ACC112 (cell line): Measurements from ENCODE around the gene STX17.
"Not testable (repeated sequence)": the region's sequence is repeated elsewhere in the genome, so short reads cannot be mapped to it uniquely, and the experiment has no call there.

Experiments
- H2AFZ ChIP-seq: fragments of 200-600 bp; sonication (generic); one replicate; pipeline ENCODE4 v1.6.0; 2017; ENCODE audit warnings: antibody characterized with exemption, low read length; ENCODE audit not compliant: unreplicated experiment
- H3K27ac ChIP-seq: fragments of 200-600 bp; sonication (generic); 2 replicates; pipeline ENCODE4 v1.5.1; 2014; ENCODE audit warnings: low read depth, mild to moderate bottlenecking, antibody characterized with exemption, low read length, moderate library complexity
- H3K27me3 ChIP-seq: fragments of 200-600 bp; sonication (generic); 2 replicates; pipeline ENCODE4 v1.6.1; 2014; ENCODE audit warnings: mild to moderate bottlenecking, antibody characterized with exemption, low read length, moderate library complexity, mixed read lengths; ENCODE audit not compliant: insufficient read depth
- H3K36me3 ChIP-seq: fragments of 200-600 bp; sonication (generic); 2 replicates; pipeline ENCODE4 v1.6.1; 2016; ENCODE audit warnings: mild to moderate bottlenecking, antibody characterized with exemption, low read length, moderate library complexity, mixed read lengths; ENCODE audit not compliant: insufficient read depth
- H3K4me1 ChIP-seq: fragments of 200-600 bp; sonication (generic); one replicate; pipeline ENCODE4 v1.6.1; 2016; ENCODE audit warnings: low read length, mixed read lengths; ENCODE audit not compliant: insufficient read depth, unreplicated experiment, control insufficient read depth
- H3K4me3 ChIP-seq: fragments of 200-600 bp; sonication (generic); 2 replicates; pipeline ENCODE4 v1.5.1; 2014; ENCODE audit warnings: mild to moderate bottlenecking, low read depth, low read length
- H3K79me2 ChIP-seq: fragments of 200-600 bp; sonication (generic); one replicate; pipeline ENCODE4 v1.6.0; 2016; ENCODE audit warnings: low read length; ENCODE audit not compliant: control insufficient read depth, unreplicated experiment, insufficient read depth

Gene STX17

DNA sequence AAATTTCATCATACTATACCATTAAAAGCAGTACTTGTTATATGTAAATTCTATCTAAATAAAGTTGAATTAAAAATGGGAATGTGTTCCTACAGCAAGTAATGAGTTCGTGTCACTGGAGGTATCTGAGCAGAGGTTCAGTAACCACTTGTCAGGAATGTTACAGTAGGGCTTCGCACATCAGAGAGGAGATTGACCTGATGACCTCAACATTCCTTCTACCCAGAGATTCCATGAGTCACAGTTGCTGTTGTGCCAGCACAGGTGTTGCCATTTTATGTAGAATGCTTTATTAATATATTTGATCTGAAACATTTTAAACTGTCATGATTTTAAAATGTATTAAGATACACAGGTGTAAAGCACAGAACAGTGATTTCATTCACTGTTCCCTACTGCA lies 60.3 kb downstream of the STX17 start:
- H3K4me3 ChIP-seq, result no peak overlapping the region
- no peaks in the 10 kb centered on the region for H3K27me3 ChIP-seq
- H3K79me2 ChIP-seq, result no peaks in the 10 kb centered on the region
- peaks cover 7% of the 10 kb centered on the region; the same call in 1 of the 2 replicates for H3K36me3 ChIP-seq
- no peak overlapping the region for H3K27ac ChIP-seq
- H3K4me1 ChIP-seq, result no peaks in the 10 kb centered on the region
- H2AFZ ChIP-seq, result no peak overlapping the region

DNA sequence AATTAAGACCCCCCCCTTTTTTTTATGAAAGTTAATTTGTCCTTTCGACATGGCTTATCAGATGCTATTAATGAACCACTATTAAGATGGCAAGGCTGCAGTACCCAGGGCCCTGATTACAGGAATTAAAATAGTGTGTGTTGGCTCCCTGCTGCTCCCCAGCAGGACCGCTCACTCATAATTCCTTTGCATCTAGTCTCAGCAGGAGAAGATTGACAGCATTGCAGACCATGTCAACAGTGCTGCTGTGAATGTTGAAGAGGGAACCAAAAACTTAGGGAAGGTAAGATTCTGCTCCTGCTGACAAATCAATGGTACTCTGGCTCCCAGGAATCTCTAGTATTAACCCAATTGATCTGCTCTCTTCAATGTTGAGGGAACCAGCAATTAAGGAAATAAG lies 61.0 kb downstream of the STX17 start:
- H3K36me3 ChIP-seq, result peaks cover 7% of the 10 kb centered on the region; the same call in 1 of the 2 replicates

DNA sequence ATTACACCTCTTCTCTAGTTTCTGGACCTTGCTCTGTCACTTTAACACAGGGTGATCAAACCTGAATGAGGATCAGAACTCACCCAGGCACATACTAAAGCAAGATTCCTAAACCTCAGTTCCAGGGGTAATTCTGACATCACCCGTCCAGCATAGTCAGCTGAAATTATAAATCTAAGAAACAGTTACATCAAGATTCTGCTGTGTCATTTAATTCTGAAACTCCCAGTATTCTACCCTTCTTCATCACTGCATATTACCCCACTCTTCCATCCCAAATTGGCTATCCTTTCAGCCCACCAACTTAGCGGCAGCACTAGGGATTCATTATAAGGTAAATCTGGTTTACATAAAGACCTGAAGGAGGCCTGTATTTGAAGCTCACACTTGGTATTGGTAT lies 64.0 kb downstream of the STX17 start:
- Histone ChIP-seq H3K27me3 (no peaks in the 10 kb centered on the region), H3K79me2 (no peaks in the 10 kb centered on the region), H3K4me3 (no peak overlapping the region), H3K27ac (no peak overlapping the region), H3K4me1 (no peaks in the 10 kb centered on the region), H3K36me3 (no peaks in the 10 kb centered on the region), H2AFZ (no peak overlapping the region)

More for the DNA sequence above, 61.0 kb downstream of the STX17 start:
- H3K27me3 ChIP-seq, result no peaks in the 10 kb centered on the region
- no peaks in the 10 kb centered on the region for H3K4me1 ChIP-seq
- no peak overlapping the region for H3K27ac ChIP-seq
- H2AFZ ChIP-seq, result no peak overlapping the region
- H3K4me3 ChIP-seq, result no peak overlapping the region
- H3K79me2 ChIP-seq, result no peaks in the 10 kb centered on the region

DNA sequence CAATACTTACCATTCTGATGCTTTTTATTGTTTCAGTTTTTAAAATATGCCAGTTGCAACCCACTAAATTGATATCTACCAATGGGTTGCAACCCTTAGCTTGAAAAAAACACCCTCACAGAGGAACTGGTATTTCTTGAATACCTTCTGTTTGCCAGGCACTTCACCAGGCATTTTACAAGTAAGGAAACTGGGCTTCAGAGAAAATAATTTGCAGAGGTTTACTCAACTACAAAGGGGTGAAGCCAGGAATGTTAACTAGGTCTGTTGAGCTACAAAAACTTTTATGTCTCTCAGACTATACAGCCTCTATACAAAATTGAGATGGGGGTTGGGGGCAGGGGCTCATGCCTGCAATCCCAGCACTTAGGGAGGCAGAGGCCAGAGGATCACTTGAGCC lies 65.0 kb downstream of the STX17 start:
- H3K79me2 ChIP-seq, result no peaks in the 10 kb centered on the region
- H3K27ac ChIP-seq, result no peak overlapping the region
- H3K4me3 ChIP-seq, result no peak overlapping the region
- H2AFZ ChIP-seq, result no peak overlapping the region
- no peaks in the 10 kb centered on the region for H3K4me1 ChIP-seq
- no peaks in the 10 kb centered on the region for H3K36me3 ChIP-seq
- H3K27me3 ChIP-seq, result no peaks in the 10 kb centered on the region

DNA sequence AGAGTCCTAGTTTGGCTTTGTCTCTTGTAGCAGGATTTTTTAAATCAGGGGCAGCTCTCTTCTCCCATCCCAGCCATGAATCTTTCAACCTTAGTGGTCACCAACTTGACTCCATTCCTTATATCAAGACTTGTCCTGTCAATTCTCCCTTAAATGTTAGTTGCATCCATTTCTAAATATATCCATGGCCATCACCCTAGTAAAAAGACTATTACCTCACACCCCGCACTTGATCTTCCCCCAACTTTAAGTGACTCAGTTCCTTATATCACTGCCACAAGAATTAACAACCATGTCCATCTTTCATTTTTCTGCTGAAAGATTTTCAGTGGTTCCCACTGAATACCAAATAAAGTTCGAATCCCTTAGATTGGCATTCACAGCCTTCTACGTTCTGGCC lies 67.0 kb downstream of the STX17 start:
- Histone ChIP-seq H3K79me2 (no peaks in the 10 kb centered on the region), H3K4me3 (no peak overlapping the region), H3K27me3 (no peaks in the 10 kb centered on the region), H3K27ac (no peak overlapping the region), H3K36me3 (no peaks in the 10 kb centered on the region), H3K4me1 (no peaks in the 10 kb centered on the region), H2AFZ (no peak overlapping the region)

DNA sequence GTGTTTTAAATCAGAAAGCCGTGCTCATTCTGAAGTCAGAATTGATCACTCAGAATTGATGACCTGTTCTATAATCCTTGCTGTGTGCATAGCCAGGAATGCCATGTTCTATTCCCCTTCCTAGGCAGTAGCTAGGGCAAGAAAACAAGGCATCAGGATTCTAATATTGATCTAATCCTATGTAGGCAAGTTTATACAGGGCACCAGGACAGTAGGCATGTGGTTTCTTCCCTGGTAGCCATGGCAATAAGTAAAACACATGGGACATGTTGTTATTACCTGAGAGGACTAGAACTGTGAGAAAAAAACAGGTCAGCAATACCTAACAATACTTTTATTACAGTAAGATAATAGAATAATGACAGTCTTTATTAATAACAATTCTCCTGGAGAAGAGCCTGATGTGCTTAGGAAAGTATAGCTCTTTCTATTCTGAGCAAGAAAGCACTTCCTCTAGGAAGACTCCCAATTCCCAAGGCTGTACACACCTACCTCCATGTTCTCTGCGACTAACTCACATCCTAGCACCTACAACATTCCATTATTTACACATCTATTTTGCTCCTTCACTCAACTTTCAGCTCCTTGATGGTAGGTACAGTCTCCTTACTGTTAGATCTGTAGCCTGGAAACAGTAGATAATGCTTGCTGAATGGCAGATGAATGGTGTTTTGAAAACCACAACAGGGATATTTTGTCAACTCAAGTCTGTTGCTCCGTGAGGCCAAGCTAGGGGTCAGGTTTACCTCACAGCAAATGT lies 70.8 kb downstream of the STX17 start:
- no peak overlapping the region for H3K27ac ChIP-seq
- no peaks in the 10 kb centered on the region for H3K79me2 ChIP-seq
- no peaks in the 10 kb centered on the region for H3K27me3 ChIP-seq
- H2AFZ ChIP-seq, result no peak overlapping the region
- H3K4me1 ChIP-seq, result no peaks in the 10 kb centered on the region
- no peak overlapping the region for H3K4me3 ChIP-seq
- no peaks in the 10 kb centered on the region for H3K36me3 ChIP-seq

DNA sequence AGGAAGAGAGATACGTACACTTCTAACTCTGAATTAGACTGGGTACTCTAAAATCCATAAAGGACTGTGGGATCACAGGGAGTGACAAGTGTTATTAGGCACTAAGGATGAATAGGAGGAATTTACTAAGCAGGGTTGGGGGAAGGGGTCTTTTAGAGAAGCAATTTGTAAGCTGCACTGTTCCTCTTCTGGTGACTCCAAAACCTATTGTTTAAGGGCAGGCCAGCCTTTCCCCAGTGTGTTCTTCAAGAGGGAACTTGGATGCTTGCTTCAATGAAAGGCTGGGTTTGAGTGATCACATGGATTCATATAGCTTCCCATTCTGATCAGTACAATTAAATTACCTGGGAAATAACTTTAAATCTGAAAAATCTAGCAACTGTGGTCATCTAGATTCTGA lies 71.8 kb downstream of the STX17 start:
- Histone ChIP-seq H3K4me1 (no peaks in the 10 kb centered on the region), H3K4me3 (no peak overlapping the region), H3K27me3 (no peaks in the 10 kb centered on the region), H3K27ac (no peak overlapping the region), H3K36me3 (no peaks in the 10 kb centered on the region), H2AFZ (no peak overlapping the region), H3K79me2 (no peaks in the 10 kb centered on the region)

DNA sequence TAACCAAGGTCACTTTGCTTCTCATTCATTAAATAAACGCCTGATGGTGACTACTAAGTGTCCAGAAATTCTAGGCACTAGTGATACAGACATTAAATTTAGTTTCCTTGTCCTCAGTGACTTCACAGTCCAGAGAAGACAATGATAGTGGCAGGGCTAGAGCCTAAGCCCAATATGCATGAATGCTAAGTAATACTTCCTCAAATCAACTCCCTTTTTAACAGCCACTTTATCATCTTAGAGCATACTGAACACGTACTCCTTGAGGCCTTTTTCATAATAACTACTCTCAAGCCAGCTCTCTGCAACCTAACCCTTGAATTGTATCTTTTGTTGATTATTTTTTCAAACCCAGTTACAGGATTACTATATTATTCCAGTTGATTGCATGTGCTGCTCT lies 74.1 kb downstream of the STX17 start:
- Histone ChIP-seq H3K27me3 (no peaks in the 10 kb centered on the region), H3K4me1 (no peaks in the 10 kb centered on the region), H3K36me3 (no peaks in the 10 kb centered on the region), H3K4me3 (no peak overlapping the region), H3K27ac (no peak overlapping the region), H2AFZ (no peak overlapping the region), H3K79me2 (no peaks in the 10 kb centered on the region)

DNA sequence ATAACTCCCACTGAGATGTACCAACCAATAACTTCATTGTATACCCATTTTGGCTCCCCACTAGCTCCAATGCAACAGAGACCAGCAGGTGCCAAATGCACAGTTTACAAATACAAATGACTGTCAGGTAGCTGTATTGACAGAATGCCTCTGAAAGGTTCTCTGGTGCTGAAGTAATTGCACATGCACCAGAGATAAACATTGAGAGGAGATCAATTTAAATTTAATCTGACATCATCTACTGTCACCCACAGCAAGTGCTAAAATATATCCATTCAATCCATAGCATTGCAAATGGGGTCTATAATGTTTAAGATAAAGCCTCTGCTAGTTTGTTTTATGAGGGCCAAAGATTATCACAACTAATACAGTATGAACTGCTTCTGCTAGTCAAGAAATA lies 80.2 kb downstream of the STX17 start:
- H3K27me3 ChIP-seq, result no peaks in the 10 kb centered on the region
- no peaks in the 10 kb centered on the region for H3K79me2 ChIP-seq
- no peak overlapping the region for H3K4me3 ChIP-seq
- H3K36me3 ChIP-seq, result peaks cover 6% of the 10 kb centered on the region; the same call in 1 of the 2 replicates
- no peak overlapping the region for H3K27ac ChIP-seq
- H2AFZ ChIP-seq, result no peak overlapping the region
- H3K4me1 ChIP-seq, result no peaks in the 10 kb centered on the region

DNA sequence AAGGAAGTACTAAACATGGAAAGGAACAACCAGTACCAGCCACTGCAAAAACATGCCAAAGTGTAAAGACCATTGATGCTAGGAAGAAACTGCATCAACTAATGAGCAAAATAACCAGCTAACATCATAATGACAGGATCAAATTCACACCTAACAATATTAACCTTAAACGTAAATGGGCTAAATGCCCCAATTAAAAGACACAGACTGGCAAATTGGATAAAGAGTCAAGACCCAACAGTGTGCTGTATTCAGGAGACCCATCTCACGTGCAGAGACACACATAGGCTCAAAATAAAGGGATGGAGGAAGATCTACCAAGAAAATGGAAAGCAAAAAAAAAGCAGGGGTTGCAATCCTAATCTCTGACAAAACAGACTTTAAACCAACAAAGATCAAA lies 84.1 kb downstream of the STX17 start:
- not testable (repeated sequence) for H2AFZ ChIP-seq, H3K27me3 ChIP-seq, H3K27ac ChIP-seq, H3K4me1 ChIP-seq, H3K36me3 ChIP-seq, H3K4me3 ChIP-seq, H3K79me2 ChIP-seq

DNA sequence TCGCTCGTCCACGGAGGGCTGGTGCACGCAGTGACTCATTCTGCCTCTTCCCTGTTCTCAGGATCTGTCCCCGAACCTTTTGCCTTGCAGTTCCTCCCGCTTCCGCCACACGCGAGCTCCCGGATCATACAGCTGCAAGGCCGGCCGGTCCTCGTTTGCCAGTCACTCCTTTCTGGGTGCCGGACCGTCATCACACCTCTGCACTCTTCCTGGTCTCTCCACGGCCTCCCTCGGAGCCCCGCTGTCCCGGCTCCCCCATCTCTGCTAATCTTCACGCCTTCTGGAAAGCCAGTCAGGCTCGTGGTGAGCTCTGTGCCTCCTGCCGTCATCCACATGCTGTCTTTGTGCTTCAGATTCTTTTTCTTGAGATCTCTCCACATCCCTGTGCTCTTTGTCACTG lies 91.8 kb downstream of the STX17 start:
- Histone ChIP-seq H3K4me1 (no peaks in the 10 kb centered on the region), H3K27ac (no peak overlapping the region), H3K4me3 (no peak overlapping the region), H3K79me2 (no peaks in the 10 kb centered on the region), H3K27me3 (no peaks in the 10 kb centered on the region), H2AFZ (no peak overlapping the region), H3K36me3 (peaks cover 9% of the 10 kb centered on the region; the same call in 1 of the 2 replicates)
